IMR-90 (cell line): ENCODE data around the gene PRKAG2. TPM values are rescaled to one million over a fixed set of nuclear protein-coding genes. Genes with fewer than 3 reads are reported as not detected.
"Not testable (repeated sequence)": the region's sequence is repeated elsewhere in the genome, so short reads cannot be mapped to it uniquely, and the experiment has no call there.

Experiments
- ATAC-seq: fragments of 200-7000 bp; cut with Tn5 transposase; 2 replicates; pipeline ENCODE4 v1.9.1; 2020; ENCODE audit warnings: low read depth, mild to moderate bottlenecking, moderate library complexity
- BruUV-seq: library from RNA; stranded (reverse); fragments of 400-500 nt; replicated peaks from 2 replicates; lab custom pipeline; 2021; lab: Mats Ljungman, UMichigan
- CTCF ChIA-PET: fragments of 300-600 bp; formaldehyde crosslinking; extraction: SDS; loops from one replicate; lab custom pipeline; 2021; ENCODE audit warnings: antibody characterized with exemption; lab: Yijun Ruan, JAX
- POLR2A ChIA-PET: fragments of 300-600 bp; sonication (Branson Sonifier 250); formaldehyde crosslinking; loops from one replicate; lab custom pipeline; 2022; ENCODE audit warnings: antibody characterized with exemption; ENCODE audit not compliant: unreplicated experiment; lab: Charles Lee
- DNase-seq: peaks from one replicate; pipeline ENCODE4 v3.0.0; 2013
- H2AFZ ChIP-seq: replicated peaks from 2 replicates; pipeline ENCODE3; 2013; ENCODE audit warnings: low read length, mild to moderate bottlenecking; ENCODE audit not compliant: poor library complexity
- H2AK5ac ChIP-seq: 2 replicates; pipeline ENCODE4 v1.6.1; 2013; ENCODE audit warnings: low read depth, low read length, inconsistent platforms
- H2AK9ac ChIP-seq: replicated peaks from 2 replicates; pipeline ENCODE3; 2013; ENCODE audit warnings: mild to moderate bottlenecking, low read depth, low read length, moderate library complexity; ENCODE audit not compliant: poor library complexity
- H2BK120ac ChIP-seq: 2 replicates; pipeline ENCODE4 v1.6.1; 2013; ENCODE audit warnings: low read depth, low read length, inconsistent platforms
- H2BK15ac ChIP-seq: 3 replicates; pipeline ENCODE4 v1.6.1; 2013; ENCODE audit warnings: low read depth, low read length, inconsistent platforms
- H2BK20ac ChIP-seq: 2 replicates; pipeline ENCODE4 v1.6.1; 2013; ENCODE audit warnings: low read depth, mild to moderate bottlenecking, inconsistent platforms, low read length, moderate library complexity
- H2BK5ac ChIP-seq: 2 replicates; pipeline ENCODE4 v1.6.1; 2013; ENCODE audit warnings: mild to moderate bottlenecking, low read depth, low read length, inconsistent platforms; ENCODE audit not compliant: poor library complexity, severe bottlenecking
- H3K14ac ChIP-seq: replicated peaks from 2 replicates; pipeline ENCODE4 v1.6.1; 2013; ENCODE audit warnings: low read depth, low read length, inconsistent platforms
- H3K18ac ChIP-seq: 2 replicates; pipeline ENCODE4 v1.6.1; 2013; ENCODE audit warnings: low read depth, low read length, control low read depth
- H3K23ac ChIP-seq: 2 replicates; pipeline ENCODE4 v1.6.1; 2013; ENCODE audit warnings: low read depth, low read length, inconsistent platforms
- H3K27ac ChIP-seq: 2 replicates; pipeline ENCODE4 v1.5.1; 2013; ENCODE audit warnings: mild to moderate bottlenecking, control low read depth, low read length; ENCODE audit not compliant: insufficient read depth
- H3K27me3 ChIP-seq: 2 replicates; pipeline ENCODE4 v1.6.1; 2013; ENCODE audit warnings: low read length; ENCODE audit not compliant: control insufficient read depth, insufficient read depth
- H3K36me3 ChIP-seq: 2 replicates; pipeline ENCODE4 v1.6.1; 2013; ENCODE audit warnings: low read length, mixed read lengths; ENCODE audit not compliant: control insufficient read depth, insufficient read depth
- H3K4ac ChIP-seq: 2 replicates; pipeline ENCODE4 v1.6.1; 2013; ENCODE audit warnings: low read depth, low read length, inconsistent platforms
- H3K4me1 ChIP-seq: 2 replicates; pipeline ENCODE4 v1.6.1; 2013; ENCODE audit warnings: low read length, mixed read lengths; ENCODE audit not compliant: control insufficient read depth, insufficient read depth
- H3K4me2 ChIP-seq: 2 replicates; pipeline ENCODE4 v1.6.1; 2013; ENCODE audit warnings: low read depth, mild to moderate bottlenecking, control low read depth, low read length, moderate library complexity
- H3K4me3 ChIP-seq: 2 replicates; pipeline ENCODE4 v1.5.1; 2013; ENCODE audit warnings: low read depth, mild to moderate bottlenecking, control low read depth, low read length, moderate library complexity; ENCODE audit not compliant: insufficient read depth
- H3K56ac ChIP-seq: 2 replicates; pipeline ENCODE4 v1.6.1; 2013; ENCODE audit warnings: low read length, inconsistent platforms; ENCODE audit not compliant: insufficient read depth; ENCODE audit errors: extremely low read depth
- H3K79me1 ChIP-seq, 2 experiments: 2 replicates each; pipeline ENCODE4 v1.6.1; 2013; ENCODE audit warnings: low read length in 2 of 2, inconsistent platforms in 1 of 2, low read depth in 1 of 2
- H3K9ac ChIP-seq: 2 replicates; pipeline ENCODE4 v1.6.1; 2013; ENCODE audit warnings: low read depth, low read length, control low read depth
- H3K9me1 ChIP-seq: 2 replicates; pipeline ENCODE4 v1.6.1; 2013; ENCODE audit warnings: low read length, inconsistent platforms; ENCODE audit not compliant: insufficient read depth
- H3K9me3 ChIP-seq: 2 replicates; pipeline ENCODE4 v1.6.1; 2013; ENCODE audit warnings: low read length; ENCODE audit not compliant: control insufficient read depth, insufficient read depth
- H4K20me1 ChIP-seq: 2 replicates; pipeline ENCODE4 v1.6.1; 2013; ENCODE audit warnings: low read length, inconsistent platforms; ENCODE audit not compliant: insufficient read depth
- H4K5ac ChIP-seq: 2 replicates; pipeline ENCODE4 v1.6.1; 2013; ENCODE audit warnings: mild to moderate bottlenecking, low read depth, low read length, control low read depth
- H4K8ac ChIP-seq, 2 experiments: 2 replicates each; pipeline ENCODE4 v1.6.1; 2013; ENCODE audit warnings: low read depth in 2 of 2, low read length in 2 of 2, control low read depth in 1 of 2, inconsistent platforms in 1 of 2
- H4K91ac ChIP-seq: 2 replicates; pipeline ENCODE4 v1.6.1; 2013; ENCODE audit warnings: low read depth, low read length, inconsistent platforms; ENCODE audit not compliant: insufficient read depth
- whole genome bisulfite sequencing, 2 experiments: methylation state at CpG; one replicate each; pipeline versions ENCODE4 v1.1.5 to v1.1.7; 2013; ENCODE audit warnings: missing lambda C conversion rate in 2 of 2; ENCODE audit not compliant: insufficient read length in 1 of 2; ENCODE audit errors: extremely low coverage in 2 of 2; 5-methylcytosine and 5-hydroxymethylcytosine counted together
- dilution Hi-C: fragments of 300-500 bp; cut with HindIII; formaldehyde crosslinking; loops from one replicate; pipeline ENCODE4 v1.14.3; 2018; ENCODE audit warnings: low sequenced_read_pairs; ENCODE audit not compliant: unreplicated experiment
- in situ Hi-C: fragments of 300-500 bp; cut with MboI; formaldehyde crosslinking; loops from 3 replicates; pipeline ENCODE4 v1.14.3; 2019; ENCODE audit warnings: low sequenced_read_pairs, inconsistent platforms, mixed read lengths
- intact Hi-C: fragments of 100-400 bp; cut with micrococcal nuclease; formaldehyde crosslinking; loops from 2 replicates; pipeline ENCODE4 v1.10.0; 2022
- polyA plus RNA-seq, 3 experiments: library from polyadenylated mRNA; depleted of rRNA; stranded (reverse); fragments of >200 nt; gene quantifications; 2 replicates each; pipeline ENCODE4 v1.2.3, GENCODE V29; 2012; ENCODE audit warnings: low replicate concordance in 1 of 3
- total RNA-seq: library from RNA; depleted of rRNA; stranded (reverse); fragments of >200 nt; gene quantifications from 2 replicates; pipeline ENCODE4 v1.2.3, GENCODE V29; 2012

Gene PRKAG2
- total and polyA plus RNA-seq, 2 of the 4 experiments (the other 2 are of a cell fraction) = 15.4 to 21.6 TPM

- H3K4me2 ChIP-seq, H3K79me1 ChIP-seq, dilution Hi-C loops, H3K18ac ChIP-seq, CTCF ChIA-PET, H3K14ac ChIP-seq, H3K4ac ChIP-seq, H3K56ac ChIP-seq, H3K9me1 ChIP-seq, H3K27me3 ChIP-seq, H3K23ac ChIP-seq, H2AK5ac ChIP-seq, H3K9ac ChIP-seq, POLR2A ChIA-PET, H3K27ac ChIP-seq, H4K5ac ChIP-seq, H2BK20ac ChIP-seq, H2BK15ac ChIP-seq, H3K9me3 ChIP-seq, H3K4me3 ChIP-seq, in situ Hi-C loops, H4K8ac ChIP-seq, intact Hi-C loops, H2BK120ac ChIP-seq, H2AFZ ChIP-seq, H4K20me1 ChIP-seq, DNase-seq, H3K4me1 ChIP-seq, ATAC-seq, H2BK5ac ChIP-seq, H2AK9ac ChIP-seq, BruUV-seq, H4K91ac ChIP-seq, H3K36me3 ChIP-seq: not testable (repeated sequence)
- WGBS, 2 experiments = no CpG with 5 or more reads among the region's 3 CpGs
Observed at GRCh38 chr7:151910655-151911054, 33.7 kb upstream of the PRKAG2 start.

- H2BK120ac ChIP-seq, H3K14ac ChIP-seq, H4K91ac ChIP-seq, H3K4me1 ChIP-seq, H3K36me3 ChIP-seq, H2AFZ ChIP-seq, H3K4me2 ChIP-seq, H3K79me1 ChIP-seq, H3K18ac ChIP-seq, H4K20me1 ChIP-seq, H2AK5ac ChIP-seq, POLR2A ChIA-PET, CTCF ChIA-PET, H4K8ac ChIP-seq, H3K23ac ChIP-seq, H2AK9ac ChIP-seq, H2BK20ac ChIP-seq, DNase-seq, in situ Hi-C loops, H3K9ac ChIP-seq, H3K27ac ChIP-seq, dilution Hi-C loops, BruUV-seq, H2BK15ac ChIP-seq, H3K4ac ChIP-seq, H3K9me1 ChIP-seq, intact Hi-C loops, ATAC-seq, H2BK5ac ChIP-seq, H3K56ac ChIP-seq, H3K4me3 ChIP-seq, H3K9me3 ChIP-seq, H4K5ac ChIP-seq: not testable (repeated sequence)
- WGBS, 2 experiments = no CpG with 5 or more reads among the region's 3 CpGs
- peaks cover 21% of the 10 kb centered on the region for H3K27me3 ChIP-seq
Observed at GRCh38 chr7:151907115-151907514, 30.2 kb upstream of the PRKAG2 start.
